Ovary (tissue), 3 donors: ENCODE results near the gene TPSB2.

Experiments used
- EP300 ChIP-seq: sonication (generic); formaldehyde crosslinking; IDR thresholded peaks from one replicate; pipeline ENCODE4 v1.6.1; 2017; ENCODE audit warnings: antibody characterized with exemption
- POLR2A ChIP-seq: fragments of 450-650 bp; IDR thresholded peaks from one replicate; pipeline ENCODE4 v1.6.1; 2017; ENCODE audit warnings: antibody characterized with exemption, mild to moderate bottlenecking, moderate library complexity
- TF ChIP-seq, protein P1 (sequence below), 3 donors: fragments of 450-650 bp in 2 of 3; fragments of 200-600 bp in 1 of 3; IDR thresholded peaks; one replicate each; pipeline versions ENCODE4 v1.5.1 to v1.8.0; 2016 to 2022; ENCODE audit warnings: antibody characterized with exemption in 3 of 3, mild to moderate bottlenecking in 1 of 3
- donor health status: DM: no; HTN: no; CAD: no.

DNA sequence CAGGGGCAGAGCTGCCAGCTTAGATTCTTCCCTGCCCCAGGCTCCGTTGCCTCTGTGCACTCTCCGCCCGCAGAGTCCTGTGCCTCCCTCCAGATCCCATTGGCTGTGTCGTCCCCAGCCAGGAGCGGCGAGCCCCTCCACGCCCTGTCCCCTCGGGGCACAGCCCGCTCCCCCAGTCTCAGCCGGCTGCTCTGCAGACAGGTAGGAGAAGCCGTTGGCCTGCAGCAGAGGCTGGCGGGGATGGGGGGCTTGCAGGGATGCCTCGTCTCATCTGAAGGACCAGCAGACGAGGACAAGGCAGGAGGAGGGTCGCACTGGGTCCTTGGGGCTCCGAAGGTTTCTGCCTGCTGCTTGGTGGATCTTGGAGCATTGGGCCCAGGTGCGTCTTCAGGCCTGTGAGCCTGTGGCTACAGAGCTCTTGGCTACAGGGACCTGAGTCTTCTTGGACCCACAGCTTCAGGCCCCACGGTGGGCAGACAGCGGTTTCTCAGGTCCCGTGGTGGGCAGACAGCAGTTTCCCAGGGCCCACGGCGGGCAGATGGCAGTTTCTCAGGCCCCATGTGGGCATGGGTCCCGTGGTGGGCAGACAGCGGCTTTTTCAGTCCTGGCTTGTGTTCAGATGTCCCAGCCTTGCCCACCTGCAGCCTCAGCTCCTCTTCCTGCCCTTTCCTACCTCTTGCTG, 10.9 kb downstream of the TPSB2 start:
- TF ChIP-seq, protein P1, sequence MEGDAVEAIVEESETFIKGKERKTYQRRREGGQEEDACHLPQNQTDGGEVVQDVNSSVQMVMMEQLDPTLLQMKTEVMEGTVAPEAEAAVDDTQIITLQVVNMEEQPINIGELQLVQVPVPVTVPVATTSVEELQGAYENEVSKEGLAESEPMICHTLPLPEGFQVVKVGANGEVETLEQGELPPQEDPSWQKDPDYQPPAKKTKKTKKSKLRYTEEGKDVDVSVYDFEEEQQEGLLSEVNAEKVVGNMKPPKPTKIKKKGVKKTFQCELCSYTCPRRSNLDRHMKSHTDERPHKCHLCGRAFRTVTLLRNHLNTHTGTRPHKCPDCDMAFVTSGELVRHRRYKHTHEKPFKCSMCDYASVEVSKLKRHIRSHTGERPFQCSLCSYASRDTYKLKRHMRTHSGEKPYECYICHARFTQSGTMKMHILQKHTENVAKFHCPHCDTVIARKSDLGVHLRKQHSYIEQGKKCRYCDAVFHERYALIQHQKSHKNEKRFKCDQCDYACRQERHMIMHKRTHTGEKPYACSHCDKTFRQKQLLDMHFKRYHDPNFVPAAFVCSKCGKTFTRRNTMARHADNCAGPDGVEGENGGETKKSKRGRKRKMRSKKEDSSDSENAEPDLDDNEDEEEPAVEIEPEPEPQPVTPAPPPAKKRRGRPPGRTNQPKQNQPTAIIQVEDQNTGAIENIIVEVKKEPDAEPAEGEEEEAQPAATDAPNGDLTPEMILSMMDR (IDR thresholded peaks at IDR 0.05), result no peak
- TF ChIP-seq POLR2A (no peak), EP300 (no peak)
